HepG2 (cell line): ENCODE data around the gene RRP36. TPM values are rescaled to one million over a fixed set of nuclear protein-coding genes. Genes with fewer than 3 reads are reported as not detected.

Experiments used
- ARID5B ChIP-seq: IDR thresholded peaks from 2 replicates; pipeline ENCODE4 v1.4.0; 2020; ENCODE audit warnings: mild to moderate bottlenecking, missing genetic modification reagents
- DPF2 ChIP-seq: sonication (generic); formaldehyde crosslinking; IDR thresholded peaks from 2 replicates; pipeline ENCODE4 v1.4.0; 2020; ENCODE audit warnings: mild to moderate bottlenecking, low read depth, missing genetic modification reagents, borderline replicate concordance
- GFI1 ChIP-seq: sonication (generic); formaldehyde crosslinking; IDR thresholded peaks from 2 replicates; pipeline ENCODE4 v1.5.0; 2020; ENCODE audit warnings: missing genetic modification reagents, mild to moderate bottlenecking, borderline replicate concordance
- HMGXB3 ChIP-seq: sonication (generic); formaldehyde crosslinking; IDR thresholded peaks from 2 replicates; pipeline ENCODE4 v1.4.0; 2020; ENCODE audit warnings: missing genetic modification reagents, borderline replicate concordance
- HNF4A ChIP-seq: sonication (generic); formaldehyde crosslinking; IDR thresholded peaks from 2 replicates; pipeline ENCODE4 v1.4.0; 2020; ENCODE audit warnings: missing genetic modification reagents
- MEIS1 ChIP-seq: sonication (generic); formaldehyde crosslinking; IDR thresholded peaks from 2 replicates; pipeline ENCODE4 v1.9.0; 2021; ENCODE audit warnings: mild to moderate bottlenecking, missing genetic modification reagents, moderate library complexity, borderline replicate concordance
- SP2 ChIP-seq: sonication (generic); formaldehyde crosslinking; IDR thresholded peaks from 2 replicates; pipeline ENCODE4 v1.5.1; 2020; ENCODE audit warnings: mild to moderate bottlenecking, missing genetic modification reagents
- TFE3 ChIP-seq: IDR thresholded peaks from 2 replicates; pipeline ENCODE4 v1.6.1; 2016
- ZBTB20 ChIP-seq: sonication (generic); formaldehyde crosslinking; IDR thresholded peaks from 2 replicates; pipeline ENCODE4 v1.8.1; 2023; ENCODE audit warnings: missing genetic modification reagents, low read depth, mild to moderate bottlenecking, borderline replicate concordance
- ZKSCAN8 ChIP-seq: IDR thresholded peaks from 2 replicates; pipeline ENCODE4 v1.6.1; 2016; ENCODE audit warnings: borderline replicate concordance, missing genetic modification reagents, missing compliant biosample characterization
- ZNF30 ChIP-seq: sonication (generic); formaldehyde crosslinking; IDR thresholded peaks from 2 replicates; pipeline ENCODE4 v1.5.0; 2020; ENCODE audit warnings: mild to moderate bottlenecking, missing genetic modification reagents
- ZNF550 ChIP-seq: sonication (generic); formaldehyde crosslinking; IDR thresholded peaks from 2 replicates; pipeline ENCODE4 v1.4.0; 2020; ENCODE audit warnings: mild to moderate bottlenecking, missing genetic modification reagents, borderline replicate concordance
- ZNF557 ChIP-seq: sonication (generic); formaldehyde crosslinking; IDR thresholded peaks from 2 replicates; pipeline ENCODE4 v1.4.0; 2020; ENCODE audit warnings: missing genetic modification reagents
- ZNF839 ChIP-seq: sonication (generic); formaldehyde crosslinking; IDR thresholded peaks from 2 replicates; pipeline ENCODE4 v1.4.0; 2020; ENCODE audit warnings: missing genetic modification reagents, mild to moderate bottlenecking, borderline replicate concordance
- ZNF883 ChIP-seq: sonication (generic); formaldehyde crosslinking; IDR thresholded peaks from 2 replicates; pipeline ENCODE4 v1.5.1; 2020; ENCODE audit warnings: mild to moderate bottlenecking, missing genetic modification reagents; ENCODE audit errors: not compliant biosample characterization
- polyA plus RNA-seq, 8 experiments: library from polyadenylated mRNA; depleted of rRNA in 3 of 8; stranded (reverse) in 7 of 8; unstranded in 1 of 8; fragments of >200 nt; fragmentation: Illumina TruSeq in 4 of 8; extraction: Trizol in 4 of 8; gene quantifications; 2 replicates each; pipeline versions ENCODE4 v1.2.1 to v1.2.3, GENCODE V29; 2011 to 2016; ENCODE audit warnings: low read depth in 4 of 8, missing spikeins in 1 of 8, mixed read lengths in 1 of 8; ENCODE audit not compliant: insufficient read depth in 1 of 8
- total RNA-seq, 5 experiments: library from RNA; depleted of rRNA; stranded (reverse); fragments of >200 nt; fragmentation: Illumina TruSeq; extraction: Trizol; gene quantifications; 2 replicates each; pipeline ENCODE4 v1.2.3, GENCODE V29; 2016; ENCODE audit warnings: low read depth in 1 of 5
- TF ChIP-seq, protein P1 (sequence below): fragments of 450-650 bp; IDR thresholded peaks from 2 replicates; pipeline ENCODE4 v1.6.1; 2017; ENCODE audit warnings: mild to moderate bottlenecking

Gene RRP36
- total and polyA plus RNA-seq, 2 of the 13 experiments (the other 11 are each of a cell fraction or from before 2014, with no cell fraction given): 29.5 to 144 TPM

GRCh38 chr6:43070028-43070632 lies 48.7 kb downstream of the RRP36 start (continued):
- TF ChIP-seq ZNF839 (CRISPR knock-in tag): peak; percentile 59; the same call in 1 of the 2 replicates
- TF ChIP-seq ZNF883 (CRISPR knock-in tag): no peak
- TF ChIP-seq MEIS1 (CRISPR knock-in tag): no peak
- TF ChIP-seq ZKSCAN8: no peak
- TF ChIP-seq HNF4A (CRISPR knock-in tag): peak; percentile 45; the same call in 1 of the 2 replicates
- TF ChIP-seq HMGXB3 (CRISPR knock-in tag): no peak
- no peak for TF ChIP-seq ZBTB20 (CRISPR knock-in tag)
- no peak for TF ChIP-seq ARID5B (CRISPR knock-in tag)
- no peak for TF ChIP-seq TFE3 (CRISPR knock-in tag)
- no peak for TF ChIP-seq DPF2 (CRISPR knock-in tag)
- TF ChIP-seq ZNF557: no peak
- no peak for TF ChIP-seq ZNF550 (CRISPR knock-in tag)
- TF ChIP-seq SP2 (CRISPR knock-in tag): no peak
- TF ChIP-seq, protein P1, sequence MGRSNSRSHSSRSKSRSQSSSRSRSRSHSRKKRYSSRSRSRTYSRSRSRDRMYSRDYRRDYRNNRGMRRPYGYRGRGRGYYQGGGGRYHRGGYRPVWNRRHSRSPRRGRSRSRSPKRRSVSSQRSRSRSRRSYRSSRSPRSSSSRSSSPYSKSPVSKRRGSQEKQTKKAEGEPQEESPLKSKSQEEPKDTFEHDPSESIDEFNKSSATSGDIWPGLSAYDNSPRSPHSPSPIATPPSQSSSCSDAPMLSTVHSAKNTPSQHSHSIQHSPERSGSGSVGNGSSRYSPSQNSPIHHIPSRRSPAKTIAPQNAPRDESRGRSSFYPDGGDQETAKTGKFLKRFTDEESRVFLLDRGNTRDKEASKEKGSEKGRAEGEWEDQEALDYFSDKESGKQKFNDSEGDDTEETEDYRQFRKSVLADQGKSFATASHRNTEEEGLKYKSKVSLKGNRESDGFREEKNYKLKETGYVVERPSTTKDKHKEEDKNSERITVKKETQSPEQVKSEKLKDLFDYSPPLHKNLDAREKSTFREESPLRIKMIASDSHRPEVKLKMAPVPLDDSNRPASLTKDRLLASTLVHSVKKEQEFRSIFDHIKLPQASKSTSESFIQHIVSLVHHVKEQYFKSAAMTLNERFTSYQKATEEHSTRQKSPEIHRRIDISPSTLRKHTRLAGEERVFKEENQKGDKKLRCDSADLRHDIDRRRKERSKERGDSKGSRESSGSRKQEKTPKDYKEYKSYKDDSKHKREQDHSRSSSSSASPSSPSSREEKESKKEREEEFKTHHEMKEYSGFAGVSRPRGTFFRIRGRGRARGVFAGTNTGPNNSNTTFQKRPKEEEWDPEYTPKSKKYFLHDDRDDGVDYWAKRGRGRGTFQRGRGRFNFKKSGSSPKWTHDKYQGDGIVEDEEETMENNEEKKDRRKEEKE: no peak
- no peak for TF ChIP-seq ZNF30
- no peak for TF ChIP-seq GFI1 (CRISPR knock-in tag)
